Activated gamma-delta T cell treated with Interleukin-2 at 50 U/mL for 16 hours (primary cell): ENCODE measurements around the gene TENM4.

Source experiments
- DNase-seq: peaks from one replicate; pipeline ENCODE4 v3.0.0-alpha.2; 2020

The TENM4 gene

DNA sequence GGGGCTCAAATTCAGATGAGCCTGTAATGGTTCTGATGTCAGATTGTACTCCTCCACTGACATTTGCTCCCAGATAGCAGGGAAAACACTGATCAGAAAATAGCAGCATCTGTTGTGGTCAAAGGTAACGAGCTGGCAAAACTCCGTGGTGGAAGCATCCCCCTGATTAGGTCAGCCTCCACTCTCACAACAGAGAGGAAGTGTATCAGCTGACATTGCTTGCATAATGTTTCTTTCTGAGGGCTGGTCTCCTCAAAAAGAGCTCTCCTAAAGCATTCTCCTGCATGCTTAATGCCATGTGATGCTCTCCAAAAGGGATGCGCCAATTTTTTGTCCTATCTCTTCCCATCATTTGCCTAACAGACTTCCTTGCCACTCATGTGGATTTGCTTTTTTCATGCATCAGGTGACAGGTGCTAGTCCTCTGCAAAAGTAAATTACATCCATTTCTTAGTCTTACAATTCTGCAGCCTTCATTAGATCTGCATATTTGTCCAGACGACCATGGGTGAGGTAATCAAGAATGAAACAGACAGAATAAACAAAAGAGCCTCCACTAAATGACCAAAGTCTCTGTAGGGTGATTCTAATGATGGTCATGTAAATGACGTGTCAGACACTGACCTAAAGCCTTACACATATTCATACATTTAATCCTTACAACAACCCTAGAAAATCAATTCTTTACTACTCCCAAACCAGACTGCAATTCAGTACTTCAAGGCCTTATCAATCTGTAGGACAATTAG, 6.4 kb upstream of the TENM4 start:
- DNase-seq, result no peak

DNA sequence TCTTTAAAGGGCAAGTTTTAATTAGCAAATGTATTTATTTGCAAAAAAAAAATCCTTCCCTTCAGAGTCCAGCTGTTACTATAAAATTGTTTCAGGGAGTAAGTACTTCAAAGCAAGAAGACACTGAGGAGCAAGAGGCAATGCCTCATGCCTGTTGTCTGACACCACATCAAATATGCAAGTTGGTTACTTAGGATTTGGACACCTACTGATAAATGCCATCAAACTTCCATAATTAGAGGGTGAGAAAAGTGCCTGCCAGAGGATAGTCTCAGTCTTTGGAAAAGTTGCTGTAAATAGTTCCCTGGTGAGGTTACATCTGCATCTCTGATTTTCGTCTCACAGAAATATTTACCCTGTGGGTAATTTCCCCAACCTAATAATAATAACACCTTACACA, 4.1 kb upstream of the TENM4 start:
- DNase-seq, result no peak

DNA sequence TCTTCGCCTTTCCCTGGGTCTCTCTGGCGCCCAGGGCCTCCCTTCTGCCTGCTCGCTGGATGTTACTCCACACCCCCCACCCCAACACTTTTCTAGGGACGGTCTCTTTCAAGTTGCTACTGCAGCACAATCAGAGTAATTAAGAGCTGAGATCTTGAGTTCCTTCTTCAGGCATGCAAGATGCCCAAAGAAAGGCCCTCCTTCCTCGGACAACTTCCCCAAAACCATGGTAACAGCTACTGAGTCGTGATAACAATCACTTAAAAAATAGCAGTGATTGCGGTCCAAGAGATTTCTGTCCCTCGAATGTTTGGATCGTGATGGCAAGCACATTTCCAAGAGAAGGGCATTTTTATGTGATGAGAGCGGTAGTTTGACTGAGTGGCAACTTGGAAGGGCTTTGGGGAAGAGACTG, 638 bp upstream of the TENM4 start:
- DNase-seq, result no peak

- DNase-seq, result no peak
These were observed 802 bp downstream of the TENM4 start for GRCh38 chr11:79439886-79440570.

- DNase-seq, result no peak
These were observed 1.4 kb downstream of the TENM4 start for GRCh38 chr11:79439410-79439885.

GRCh38 chr11:79438631-79439409, 2.0 kb downstream of the TENM4 start:
- DNase-seq, result no peak

DNA sequence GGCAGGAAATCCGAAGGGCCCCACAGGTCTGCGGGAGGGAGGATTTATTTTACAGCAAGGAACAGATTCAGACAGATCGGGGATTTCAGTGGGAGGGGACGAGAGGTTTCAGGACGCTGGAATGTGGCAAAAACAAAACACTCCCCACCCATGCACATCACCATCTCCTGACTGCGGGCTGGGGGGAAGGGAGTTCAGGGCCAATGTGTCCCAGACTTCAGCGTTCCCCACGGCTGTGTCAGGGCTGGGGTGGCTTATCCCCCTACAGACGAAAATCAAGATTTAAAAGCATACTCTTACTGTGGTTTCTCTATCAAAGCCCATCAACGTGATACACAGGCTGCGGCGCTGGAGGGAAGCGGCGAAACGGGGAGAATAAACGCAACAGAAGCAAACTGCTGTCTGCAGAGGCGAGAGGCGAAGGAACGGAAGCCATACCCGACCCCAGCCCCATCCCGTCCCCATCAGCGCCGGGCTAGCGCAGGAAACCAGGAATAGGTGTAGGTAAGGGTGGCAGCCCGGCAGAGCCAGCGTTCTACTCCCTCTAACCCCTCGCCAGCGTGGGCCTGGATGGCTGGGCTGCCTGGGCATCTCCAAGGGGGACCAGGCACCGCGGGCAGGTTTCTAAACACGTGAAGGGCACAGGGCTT, 2.7 kb downstream of the TENM4 start:
- DNase-seq, result no peak

DNA sequence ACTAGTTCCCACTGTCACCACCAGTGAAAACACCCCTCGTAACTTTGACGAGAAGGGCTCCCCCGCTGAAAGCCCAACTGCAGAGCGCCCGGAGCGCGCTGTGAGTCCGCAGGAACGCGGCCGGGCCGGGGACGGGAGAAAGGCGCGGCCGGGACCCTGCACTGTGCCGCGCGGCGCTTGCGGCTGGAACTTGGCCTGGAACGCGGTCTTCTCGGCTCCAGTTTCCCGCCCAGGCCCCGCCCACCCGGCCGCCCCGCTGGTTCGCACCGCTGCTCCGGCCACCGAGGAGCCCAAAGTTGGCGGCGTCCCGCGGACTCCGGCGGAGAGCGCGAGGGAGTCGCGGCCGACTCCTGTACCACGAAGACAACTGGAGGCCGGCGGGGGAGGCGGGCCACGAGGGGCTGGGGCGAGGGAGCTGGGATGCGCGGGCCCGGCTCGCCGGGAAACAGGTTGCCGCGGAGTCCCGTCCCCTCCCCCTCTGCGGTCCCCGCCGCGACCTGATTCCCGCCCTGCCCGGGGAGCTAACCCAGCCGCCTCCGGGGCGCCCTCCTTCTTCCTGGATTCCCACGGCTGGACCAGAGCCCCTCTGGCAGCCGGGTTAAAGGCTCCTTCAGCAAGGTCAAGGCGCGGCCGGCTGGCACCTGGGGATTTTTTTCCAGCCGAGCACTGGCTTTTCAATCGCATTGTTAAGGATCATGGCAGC, 3.4 kb downstream of the TENM4 start:
- DNase-seq, result no peak

GRCh38 chr11:79436919-79437277, 3.9 kb downstream of the TENM4 start:
- no peak for DNase-seq

DNA sequence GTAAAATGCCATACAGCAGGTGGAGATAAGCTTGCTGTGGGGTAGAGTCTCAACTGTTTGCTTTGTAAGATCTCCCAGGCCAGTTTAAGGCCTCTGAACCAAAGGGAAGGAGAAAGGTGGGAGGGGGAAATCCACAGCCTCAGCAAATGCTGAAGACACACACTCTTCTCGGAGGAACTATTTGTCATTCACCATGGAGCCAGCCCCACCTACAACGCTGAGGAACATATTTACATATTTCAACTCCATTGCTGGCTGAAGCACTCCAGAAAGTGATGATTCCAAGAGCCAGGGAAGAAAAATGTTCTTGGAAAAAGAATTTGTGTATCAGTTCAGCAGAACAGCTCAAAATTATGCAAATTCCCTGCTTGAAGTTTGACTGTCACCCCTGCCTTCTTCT, 6.5 kb downstream of the TENM4 start:
- DNase-seq, result no peak

DNA sequence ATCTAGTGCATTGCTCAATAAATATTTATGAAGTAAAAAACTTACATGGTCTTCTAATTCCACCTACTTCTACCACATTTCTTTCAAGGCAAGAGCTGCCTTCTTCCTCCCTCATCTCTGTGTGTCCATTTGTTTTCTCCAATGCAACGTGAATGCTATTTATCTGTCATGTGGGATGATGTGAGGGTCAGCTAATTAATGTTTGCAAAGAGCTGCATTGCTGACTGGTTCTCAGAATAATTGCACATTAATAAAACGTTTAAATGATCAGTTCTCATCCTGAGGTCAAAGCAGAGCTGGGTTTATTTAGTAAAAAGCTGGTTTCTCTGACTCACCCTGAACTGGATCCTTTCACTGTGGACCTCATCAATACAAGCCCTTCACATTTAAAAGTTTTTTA, 8.7 kb downstream of the TENM4 start:
- no peak for DNase-seq

GRCh38 chr11:79431535-79431934, 9.3 kb downstream of the TENM4 start:
- DNase-seq, result no peak

GRCh38 chr11:79430280-79430679, 10.6 kb downstream of the TENM4 start:
- DNase-seq, result no peak

DNA sequence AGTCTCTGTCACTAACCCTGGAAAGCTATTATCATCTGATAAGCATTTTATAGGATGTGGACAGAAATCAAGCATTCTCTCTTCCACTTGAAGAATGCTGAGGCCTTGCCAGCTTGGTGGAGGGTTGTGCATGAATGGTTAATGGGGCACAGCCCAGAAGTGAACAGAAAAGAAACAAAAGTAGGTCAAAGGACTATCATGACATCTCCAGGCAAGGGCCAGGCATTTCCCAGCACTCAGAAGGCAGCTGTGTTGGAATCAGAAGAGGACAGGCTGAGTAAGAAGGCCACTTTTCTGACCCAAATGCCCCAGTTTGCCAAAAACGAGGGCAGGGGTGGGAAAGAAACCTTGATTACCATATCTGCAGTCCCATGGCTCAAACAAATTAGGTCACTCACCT, 12.4 kb downstream of the TENM4 start:
- DNase-seq, result no peak

- no peak for DNase-seq
These were observed 13.1 kb downstream of the TENM4 start for GRCh38 chr11:79427611-79428327.

DNA sequence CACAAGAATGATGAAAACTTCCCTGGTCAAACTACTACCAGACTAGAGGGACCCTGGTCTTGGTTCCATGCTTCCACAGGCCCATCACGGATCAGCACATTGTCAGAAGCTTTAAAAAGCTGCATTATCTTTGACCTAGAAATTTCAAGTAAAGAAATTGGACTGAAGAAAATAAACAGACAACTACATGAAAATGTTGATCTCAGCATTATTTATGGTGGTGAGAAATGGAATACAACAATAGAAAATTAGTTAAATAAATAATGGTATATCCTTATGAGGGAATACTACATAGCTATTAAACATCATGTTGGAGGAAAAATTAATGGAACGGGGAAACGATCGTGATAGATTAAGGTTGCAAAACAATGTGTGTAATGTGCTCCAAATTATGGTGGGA, 13.7 kb downstream of the TENM4 start:
- DNase-seq, result no peak

- no peak for DNase-seq
These were observed 15.4 kb downstream of the TENM4 start for GRCh38 chr11:79425463-79425862.

DNA sequence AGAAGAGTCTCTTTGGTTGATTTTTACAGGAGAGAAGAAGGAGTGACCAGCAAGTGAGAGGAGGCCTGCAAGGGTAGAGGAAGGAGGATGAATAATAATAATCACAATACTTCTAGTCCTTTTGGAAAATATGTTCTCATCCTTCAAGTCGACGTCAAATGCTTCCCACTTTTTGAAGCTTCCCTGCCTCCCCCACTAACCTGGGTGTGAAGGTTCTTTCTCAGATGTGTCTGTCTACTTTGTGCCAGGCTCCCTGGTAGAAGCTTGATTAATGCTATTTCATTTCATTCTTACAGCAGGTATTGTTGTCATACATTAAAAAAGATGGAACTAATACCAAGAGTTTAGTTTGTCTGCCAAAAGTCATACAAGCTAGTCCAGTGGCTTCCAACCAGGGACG, 17.1 kb downstream of the TENM4 start:
- DNase-seq, result no peak

- DNase-seq, result no peak
These were observed 18.0 kb downstream of the TENM4 start for GRCh38 chr11:79422866-79423265.

DNA sequence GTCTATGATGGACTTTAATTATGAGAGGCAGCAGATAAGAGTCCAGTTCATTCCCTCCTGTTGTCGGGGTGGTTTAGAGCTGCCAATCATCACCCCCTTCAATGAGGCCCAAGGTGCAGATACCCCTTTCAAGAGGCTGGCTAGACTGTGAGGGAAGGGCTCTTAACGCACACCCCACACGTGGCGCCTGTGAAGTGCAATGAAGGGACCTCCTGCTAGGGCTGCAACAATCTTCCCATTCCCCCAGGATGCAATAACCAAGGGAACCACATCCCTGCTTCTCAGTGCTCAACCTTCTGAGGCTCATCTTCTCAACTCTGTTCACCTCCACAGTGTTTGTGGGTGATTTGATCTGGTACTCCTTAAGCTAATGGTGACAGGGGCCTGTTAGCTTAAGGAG, 19.0 kb downstream of the TENM4 start:
- no peak for DNase-seq

DNA sequence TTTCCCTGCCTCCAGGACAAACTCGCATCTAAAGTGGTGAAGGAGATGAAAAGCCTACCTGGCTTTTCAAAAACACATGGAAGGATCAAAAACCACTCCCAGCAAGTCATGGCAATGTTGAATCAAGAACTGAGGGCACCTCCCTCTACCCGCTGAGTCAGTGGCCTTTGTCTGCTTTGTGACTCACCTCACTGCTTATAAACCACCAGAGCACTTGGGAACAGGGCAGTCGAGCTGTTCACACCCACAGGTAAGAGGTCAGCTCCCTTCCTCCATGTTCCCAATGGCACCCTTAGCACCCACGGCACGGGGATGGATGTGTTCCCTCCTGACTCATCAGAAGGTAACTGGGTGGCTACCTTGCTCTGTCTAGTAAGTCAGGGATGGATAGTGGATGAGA, 21.7 kb downstream of the TENM4 start:
- no peak for DNase-seq

DNA sequence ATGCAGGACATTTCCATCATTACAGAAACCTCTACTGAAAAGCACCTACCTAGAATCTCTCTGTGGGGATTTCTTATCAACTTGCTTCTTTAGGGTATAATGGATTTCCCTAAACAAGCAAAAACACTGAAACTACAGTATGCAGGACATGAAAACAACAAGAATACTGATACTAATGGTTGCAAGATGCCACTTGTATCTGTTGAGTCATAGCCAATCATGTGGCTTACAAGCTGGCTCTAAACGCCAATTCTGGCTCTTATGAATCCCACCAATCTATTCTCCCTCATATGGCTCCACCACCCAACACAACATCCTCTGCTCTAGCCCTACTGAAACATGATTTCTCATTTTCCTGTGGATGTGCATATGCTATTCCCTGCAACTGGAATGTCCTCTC, 22.6 kb downstream of the TENM4 start:
- no peak for DNase-seq
